DMS53 (cell line): ENCODE data around the gene HMGN4.
"Not testable (repeated sequence)": the region's sequence is repeated elsewhere in the genome, so short reads cannot be mapped to it uniquely, and the experiment has no call there.

Experiments used
- DNase-seq: peaks from one replicate; lab custom pipeline; 2025; lab: John Stamatoyannopoulos, UW

HMGN4 gene

DNA sequence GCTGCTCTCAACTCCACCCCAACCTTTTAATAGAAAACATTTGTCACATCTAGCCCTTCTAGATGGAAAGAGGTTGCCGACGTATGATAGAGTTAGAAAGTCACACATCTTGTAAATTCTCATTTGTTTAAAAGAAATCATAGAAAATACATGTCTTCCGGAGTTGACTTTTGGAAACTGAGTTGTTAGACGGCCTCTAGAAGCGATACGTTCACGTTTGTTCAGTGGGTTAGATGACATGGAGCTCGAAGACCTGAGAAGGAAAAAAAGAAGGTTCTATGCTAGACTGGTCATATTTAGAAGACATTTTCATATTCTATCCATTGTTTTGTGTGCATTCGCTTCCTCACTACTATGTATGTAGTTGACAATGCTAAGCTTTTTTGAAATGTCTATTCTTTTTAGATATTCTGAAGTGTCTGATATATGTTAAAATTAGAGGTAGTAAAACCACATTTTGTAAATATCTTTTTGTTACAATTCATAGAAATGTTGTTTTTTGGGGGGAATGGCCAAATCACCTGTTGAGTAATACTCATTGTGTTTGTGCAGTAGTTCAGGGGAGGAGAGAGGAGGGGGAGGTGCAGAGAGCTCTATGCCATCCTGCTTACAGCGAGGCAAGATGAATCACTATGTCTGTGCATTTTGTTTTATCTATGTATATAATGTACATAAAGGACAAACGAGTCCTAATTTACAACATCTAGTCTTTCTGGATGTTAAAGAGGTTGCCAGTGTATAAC is 15.5 kb upstream of the HMGN4 start:
- peak; percentile 55 for DNase-seq

DNA sequence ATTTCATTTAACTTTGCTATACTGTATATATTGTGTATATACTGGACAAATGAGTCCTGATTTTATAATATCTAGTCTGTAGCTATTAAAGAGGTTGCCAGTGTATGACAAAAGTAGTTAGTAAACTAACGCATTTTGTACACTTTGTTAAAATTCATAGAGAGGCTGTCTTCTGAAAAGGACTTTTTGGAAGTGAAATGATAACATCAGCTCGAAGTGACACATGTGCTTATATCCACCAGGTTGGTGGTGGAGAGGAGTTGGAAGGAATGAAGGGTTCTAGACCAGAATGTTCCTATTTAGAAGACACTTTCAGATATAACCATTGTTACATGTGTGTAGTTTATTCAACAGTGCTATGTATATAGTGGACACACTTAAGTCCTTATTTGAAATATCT is 13.9 kb upstream of the HMGN4 start:
- DNase-seq, result not testable (repeated sequence)

DNA sequence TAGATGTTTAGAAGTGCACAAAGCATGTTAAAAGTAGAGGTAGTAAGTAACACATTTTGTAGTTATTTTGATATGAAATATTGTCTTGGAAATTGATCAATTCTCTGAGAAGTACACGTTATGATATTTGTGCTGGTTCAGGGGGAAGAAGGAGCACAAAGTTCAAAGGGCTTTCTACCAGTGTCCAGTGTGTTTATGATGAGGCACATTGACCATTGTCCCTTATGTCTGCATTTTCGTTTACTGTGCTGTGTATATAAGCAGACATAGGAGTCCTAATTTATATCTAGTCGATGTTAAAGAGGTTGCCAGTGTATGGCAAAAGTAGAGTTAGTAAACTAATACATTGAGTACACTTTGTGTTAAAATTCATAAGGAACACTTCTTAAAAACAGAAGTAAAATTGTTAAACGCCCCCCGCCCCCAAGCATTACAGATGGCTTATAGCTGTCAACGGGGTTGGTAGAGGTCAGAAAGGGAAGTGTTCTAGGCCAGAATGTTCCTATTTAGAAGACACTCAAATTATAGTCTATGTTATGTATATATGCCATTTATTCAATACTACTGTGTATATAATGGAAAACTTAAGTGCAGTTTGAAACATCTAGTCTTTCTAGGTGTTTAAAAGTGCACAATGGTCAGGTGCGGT is 13.3 kb upstream of the HMGN4 start:
- DNase-seq, result no peak

DNA sequence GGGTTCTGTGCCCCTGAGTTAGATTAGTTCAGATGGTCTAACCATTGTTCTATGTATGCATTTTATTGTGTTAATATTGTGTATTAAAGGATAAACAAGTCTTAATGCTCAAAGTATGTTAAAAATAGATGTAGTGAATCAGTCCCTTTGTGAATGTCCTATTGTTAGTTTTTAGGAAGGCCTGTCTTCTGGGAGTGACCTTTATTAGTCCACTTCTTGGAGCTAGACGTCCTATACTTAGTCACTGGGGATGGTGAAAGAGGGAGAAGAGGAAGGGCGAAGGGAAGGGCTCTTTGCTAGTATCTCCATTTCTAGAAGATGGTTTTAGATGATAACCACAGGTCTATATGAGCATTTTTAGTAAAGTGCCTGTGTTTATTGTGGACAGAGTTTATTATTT is 12.3 kb upstream of the HMGN4 start:
- no peak for DNase-seq

DNA sequence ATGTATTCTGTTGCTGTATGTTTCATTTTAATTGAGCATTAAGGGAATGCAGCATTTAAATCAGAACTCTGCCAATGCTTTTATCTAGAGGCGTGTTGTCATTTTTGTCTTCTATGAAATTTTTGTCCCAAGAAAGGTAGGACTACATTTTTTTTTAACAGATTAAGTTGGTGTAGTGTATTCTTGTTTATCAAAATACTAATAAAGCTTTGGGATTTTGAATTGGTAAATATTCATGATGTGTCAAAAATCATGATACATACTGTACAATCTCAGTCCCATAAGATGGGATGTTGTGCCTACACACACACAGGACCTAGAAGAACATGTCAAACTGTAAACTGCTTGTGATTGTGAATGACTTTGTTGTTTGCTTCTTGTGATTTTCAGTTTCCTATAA is 11.2 kb upstream of the HMGN4 start:
- no peak for DNase-seq

DNA sequence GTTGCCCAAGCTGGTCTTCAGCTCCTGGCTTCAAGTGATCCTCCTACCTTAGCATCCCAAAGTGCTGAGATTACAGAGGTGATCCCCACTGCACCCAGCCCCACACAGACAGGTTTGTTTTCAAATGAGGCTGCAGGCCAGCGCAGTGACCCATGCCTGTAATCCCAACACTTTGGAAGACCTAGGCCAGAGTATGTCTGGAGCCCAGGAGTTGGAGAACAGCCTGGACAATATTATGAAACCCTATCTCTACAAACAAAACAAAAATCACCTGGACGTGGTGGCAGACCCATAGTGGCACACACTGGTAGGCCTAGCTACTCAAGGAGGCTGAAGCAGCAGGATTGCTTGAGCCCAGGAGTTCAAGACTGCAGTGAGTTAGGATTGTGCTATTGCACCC is 8.0 kb upstream of the HMGN4 start:
- no peak for DNase-seq

DNA sequence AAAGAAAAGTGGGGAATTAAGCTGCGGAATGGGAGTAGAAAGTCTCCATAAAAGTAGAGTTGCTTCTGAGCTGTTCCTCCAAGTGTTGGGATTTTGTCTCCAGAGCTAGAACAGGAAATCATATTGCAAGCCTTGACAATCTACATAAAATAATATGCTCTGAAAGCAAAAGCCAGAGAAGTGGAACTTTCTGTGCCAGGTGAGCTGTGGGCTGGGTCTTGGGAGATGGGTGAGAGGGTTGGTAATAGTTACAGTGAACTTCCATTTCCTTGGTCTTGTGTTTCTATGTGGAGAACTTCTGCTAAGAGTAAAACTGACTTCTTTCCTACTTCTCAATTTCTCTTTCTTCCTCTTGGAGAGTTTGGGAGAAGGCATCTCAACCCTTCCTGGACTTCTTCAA is 6.3 kb upstream of the HMGN4 start:
- peak; percentile 33 for DNase-seq

DNA sequence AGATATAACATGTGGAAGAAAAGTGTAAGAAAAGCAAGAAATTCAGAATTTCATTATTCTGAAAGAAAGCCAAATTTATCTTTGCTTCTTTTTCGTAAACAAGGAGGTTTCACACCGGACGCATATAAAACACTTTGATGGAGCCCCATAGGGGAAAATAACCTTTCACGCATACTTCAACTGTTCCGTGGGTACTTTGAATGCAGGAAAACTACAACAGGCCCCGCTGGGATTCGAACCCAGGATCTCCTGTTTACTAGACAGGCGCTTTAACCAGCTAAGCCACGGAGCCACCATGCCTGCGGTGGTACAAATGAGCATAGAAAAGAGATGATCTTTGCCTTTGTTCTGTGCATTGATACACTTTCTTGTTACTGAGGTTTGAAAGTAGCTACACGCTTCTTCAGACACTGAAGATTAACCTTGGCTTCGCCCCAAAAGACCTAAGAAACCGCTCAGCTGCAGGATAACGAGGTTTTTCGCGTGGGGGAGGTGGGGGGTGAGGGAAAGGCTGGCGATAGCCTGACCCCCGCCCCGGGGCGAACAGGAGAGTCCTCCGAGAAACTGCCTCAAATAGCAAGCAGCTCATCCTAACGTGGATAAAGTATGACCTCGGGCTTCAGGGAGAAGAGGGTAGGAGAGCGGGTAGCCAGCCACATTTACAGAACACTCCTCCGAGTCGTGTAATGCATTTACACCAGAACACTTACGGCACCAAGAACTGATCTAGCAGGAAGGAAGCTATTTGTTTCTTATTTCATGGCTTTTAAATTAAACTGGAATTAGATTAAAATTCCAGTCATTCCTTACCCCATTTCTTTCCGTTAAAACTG is 5.3 kb upstream of the HMGN4 start:
- DNase-seq, result peak; percentile 91

DNA sequence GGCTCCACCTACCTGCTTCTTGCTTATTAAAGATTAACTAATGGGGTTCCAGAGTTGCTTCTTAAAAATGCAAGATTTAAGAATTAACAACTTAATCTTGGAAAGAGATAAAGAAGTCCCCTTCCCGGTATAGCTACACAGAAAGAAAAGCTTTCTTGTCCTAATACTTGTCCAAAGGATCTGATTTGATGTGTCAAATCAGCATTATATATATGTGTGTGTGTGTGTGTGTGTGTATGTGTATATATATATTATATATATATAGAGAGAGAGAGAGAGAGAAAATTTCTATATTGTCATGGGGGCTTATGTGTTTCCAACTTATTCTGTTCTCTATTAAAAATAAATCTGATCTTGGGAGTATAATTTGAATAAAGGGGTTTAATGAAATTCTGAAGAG is 4.6 kb upstream of the HMGN4 start:
- no peak for DNase-seq

DNA sequence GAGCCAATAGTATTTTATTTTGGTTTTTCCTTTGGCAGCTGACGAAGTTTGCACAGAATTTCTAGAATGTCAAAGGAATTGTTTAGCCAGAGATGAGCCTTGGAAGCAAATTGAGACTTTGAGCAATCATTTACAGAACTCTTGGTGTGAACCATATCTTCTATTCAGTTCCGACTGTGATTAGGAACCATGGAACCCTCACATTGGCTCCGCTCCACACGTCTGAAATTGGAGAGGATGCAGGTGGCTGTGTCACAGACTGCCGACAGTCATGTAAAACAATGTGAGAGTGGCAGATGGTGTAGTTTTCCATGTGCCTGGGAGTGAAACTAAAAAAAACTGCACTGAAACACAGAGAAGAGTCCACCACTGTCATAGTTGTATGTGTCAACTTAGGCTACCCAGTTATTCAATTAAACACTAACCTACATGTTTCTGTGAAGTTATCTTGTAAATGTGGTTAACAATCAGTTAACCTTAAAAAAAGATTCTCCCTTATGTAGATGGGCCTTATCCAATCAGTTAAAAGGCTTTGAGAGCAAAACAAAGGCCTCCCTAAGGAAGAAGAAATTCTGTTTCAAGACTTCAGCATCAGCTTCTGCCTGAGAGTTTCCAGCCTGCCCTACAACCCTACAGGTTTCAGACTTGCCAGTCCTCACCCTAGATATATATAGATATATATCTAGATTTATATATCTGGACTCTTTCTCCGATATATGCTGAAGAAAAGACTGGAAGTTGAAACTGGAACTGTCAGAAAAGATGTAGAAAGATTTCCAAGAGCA is 3.3 kb upstream of the HMGN4 start:
- peak; percentile 86 for DNase-seq

DNA sequence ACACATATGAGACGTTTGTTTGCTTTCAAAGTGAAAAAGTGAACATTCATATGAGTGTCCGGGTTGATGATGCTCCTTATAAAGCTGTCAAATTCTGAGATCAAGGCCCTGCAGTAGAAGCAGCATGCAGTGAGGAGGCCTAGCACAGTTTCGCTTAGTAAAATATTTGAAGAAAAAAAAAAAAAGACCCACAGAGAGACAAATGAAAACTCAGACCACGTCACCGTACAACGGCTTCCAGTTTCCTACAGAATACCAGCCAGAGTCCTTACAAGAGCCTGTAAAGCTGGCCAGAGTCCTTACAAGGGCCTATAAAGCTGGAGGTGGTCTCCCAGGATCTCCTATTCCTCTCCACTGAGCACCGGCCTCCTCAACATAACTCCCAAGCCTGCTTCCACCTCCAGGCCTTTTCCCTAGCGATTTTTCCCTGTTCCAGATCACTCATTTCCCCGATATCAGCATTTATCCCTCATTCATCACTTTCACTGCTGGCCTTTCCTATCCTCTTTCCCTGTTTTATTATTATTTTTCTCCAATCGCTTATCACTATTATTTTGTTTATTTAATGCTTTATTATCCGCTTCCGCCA is 1.5 kb upstream of the HMGN4 start:
- DNase-seq, result peak; percentile 67

DNA sequence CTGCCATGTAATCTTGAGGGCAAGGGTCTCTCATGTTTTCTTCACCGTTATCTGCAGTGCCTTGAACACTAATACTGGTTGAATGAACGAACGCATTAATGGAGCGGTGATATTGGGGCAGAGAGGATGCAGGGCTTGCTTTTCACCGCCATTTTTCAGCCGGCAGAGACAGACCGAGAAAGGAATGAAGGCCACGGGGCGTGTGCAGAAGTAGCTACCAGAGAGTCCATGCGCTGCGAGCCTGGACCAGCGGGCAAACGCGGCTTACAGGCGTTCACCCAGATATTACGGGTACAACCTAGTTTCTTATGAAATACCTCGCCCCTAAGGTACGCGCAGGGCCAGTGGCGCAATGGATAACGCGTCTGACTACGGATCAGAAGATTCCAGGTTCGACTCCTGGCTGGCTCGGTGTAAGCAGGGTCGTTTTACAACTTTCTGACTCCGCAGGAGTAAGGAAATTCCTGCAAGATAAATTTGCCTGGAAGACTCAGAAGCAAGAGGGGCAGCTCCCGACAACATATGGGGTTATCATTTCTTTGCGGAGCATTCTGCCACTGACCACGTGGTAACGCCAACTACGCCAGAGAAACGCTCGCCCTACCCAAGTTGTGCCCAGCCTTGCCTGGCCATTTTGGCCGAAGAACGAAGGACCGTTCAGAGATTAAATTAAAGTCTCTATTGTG is 863 bp upstream of the HMGN4 start:
- DNase-seq, result peak; percentile 97

DNA sequence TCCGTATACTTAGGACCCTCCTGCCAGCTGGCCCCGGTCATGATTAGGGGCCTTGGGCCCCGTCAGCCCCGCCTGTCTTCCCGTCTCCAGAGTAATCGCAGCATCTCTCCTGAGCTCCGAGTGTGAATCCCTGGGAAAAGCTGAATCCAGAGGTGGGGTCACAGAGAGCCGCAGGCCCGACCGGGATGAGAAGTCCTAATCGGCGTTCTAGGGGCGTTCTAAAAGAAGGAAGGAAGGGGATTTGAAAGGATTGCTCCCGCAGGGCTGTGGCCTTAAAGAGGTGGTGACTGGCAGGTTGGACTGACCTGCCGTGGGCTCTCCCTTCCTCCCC is 371 bp downstream of the HMGN4 start:
- DNase-seq, result peak; percentile 66

DNA sequence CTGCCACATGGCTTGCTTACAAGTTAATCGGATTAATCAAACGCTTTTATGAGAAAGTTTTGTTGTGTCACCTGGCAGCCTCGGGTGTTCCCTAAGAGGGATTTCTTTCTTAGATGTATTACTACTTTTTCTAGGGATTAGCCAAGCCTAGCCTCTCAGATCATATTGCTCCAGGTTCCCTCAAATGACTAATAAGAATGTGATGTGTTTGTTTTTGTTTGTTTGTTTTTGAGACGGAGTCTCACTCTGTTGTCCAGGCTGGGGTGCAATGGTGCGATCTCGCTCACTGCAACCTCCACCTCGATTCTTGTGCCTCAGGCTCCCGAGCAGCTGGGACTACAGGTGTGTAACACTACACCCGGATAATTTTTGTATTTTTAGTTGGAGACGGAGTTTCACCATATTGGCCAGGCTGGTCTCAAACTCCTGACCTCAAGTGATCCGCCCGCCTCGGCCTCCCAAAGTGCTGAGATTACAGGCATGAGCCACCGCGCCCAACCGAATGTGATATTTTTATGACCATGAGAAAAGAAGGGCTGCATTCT is 977 bp downstream of the HMGN4 start:
- DNase-seq, result no peak

DNA sequence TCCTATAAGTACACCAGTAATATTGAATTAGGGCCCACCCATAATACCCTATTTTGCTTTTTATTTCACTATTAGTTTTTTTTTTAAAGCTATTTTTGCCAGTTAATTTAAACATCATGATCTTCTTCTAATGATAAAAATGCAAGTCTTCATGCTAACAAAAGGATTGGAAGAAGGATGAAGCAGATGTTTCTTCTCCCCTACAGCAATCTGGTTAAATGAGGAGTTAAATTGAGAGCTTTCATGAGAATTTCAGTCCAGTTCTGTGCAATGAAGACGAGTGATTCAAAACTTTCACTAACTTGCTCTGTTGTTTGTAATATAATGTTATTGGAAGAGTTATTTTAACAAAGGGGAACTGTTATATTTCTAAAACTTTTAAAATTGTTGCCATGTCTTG is 3.4 kb downstream of the HMGN4 start:
- no peak for DNase-seq

DNA sequence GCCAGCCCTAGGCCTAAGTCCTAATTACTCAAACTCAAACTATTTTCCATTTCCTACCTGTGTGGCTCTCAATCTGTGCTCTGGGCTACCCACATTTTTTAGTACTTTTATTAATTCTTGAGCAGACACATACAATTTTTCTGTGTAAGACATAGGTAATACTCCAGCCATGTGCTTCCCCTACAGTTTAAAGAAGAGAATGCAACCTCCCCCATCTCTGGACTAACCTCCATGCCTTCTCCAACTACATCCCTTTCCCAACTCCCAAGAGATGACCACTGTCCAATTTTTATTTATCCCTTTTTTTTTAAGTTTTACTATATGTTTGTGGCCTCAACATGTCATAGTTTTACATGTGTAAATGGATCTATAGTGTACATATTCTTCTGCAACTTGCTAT is 5.8 kb downstream of the HMGN4 start:
- peak; percentile 50 for DNase-seq

DNA sequence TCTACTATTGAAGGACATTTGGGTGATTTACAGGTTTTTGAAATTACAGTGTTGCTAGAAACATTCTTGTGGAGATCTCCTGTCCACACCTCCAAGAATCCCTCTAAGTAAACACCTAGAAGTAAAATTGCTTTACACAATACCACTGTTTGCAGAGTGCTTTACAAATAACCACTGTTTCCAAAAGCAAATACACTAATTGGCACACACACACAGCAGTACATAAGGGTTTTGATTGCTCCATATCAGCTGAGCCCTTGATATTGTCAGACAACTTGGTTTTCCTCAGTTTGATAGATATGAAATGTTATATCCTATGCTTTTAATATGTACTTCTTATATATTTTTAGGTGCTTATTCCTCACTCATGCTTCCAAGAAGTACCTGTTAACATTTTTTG is 6.3 kb downstream of the HMGN4 start:
- no peak for DNase-seq

DNA sequence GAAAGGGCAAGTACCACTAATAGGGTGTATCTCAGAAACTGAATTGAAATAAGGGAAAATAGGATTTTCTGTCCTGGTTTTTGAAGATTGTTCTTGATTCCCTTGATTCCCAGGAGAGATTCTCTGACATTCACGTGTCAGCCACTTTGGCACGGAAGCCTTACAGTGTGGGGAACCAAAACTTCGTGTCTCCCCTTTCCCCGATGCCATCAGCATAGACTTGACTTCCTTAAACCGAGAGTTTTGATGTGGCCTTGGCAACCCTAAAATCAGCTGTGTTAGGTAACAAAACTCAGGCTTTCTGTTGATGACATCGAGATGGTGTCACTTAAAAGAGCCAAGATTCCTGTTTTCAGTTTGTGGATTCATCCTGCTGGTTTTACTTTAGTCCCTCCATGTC is 7.5 kb downstream of the HMGN4 start:
- no peak for DNase-seq

DNA sequence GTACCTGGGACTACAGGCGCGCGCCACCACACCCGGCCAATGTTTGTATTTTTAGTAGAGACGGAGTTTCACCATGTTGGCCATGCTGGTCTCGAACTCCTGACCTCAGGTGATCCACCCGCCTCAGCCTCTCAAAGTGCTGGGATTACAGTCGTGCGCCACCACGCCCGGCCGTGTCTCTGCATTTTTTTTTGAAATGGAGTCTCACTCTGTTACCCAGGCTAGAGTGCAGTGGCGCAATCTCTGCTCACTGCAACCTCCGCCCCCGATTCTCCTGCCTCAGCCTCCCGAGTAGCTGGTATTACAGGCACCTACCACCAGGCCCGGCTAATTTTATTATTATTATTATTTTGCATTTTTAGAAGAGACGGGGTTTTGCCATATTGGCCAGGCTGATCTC is 9.2 kb downstream of the HMGN4 start:
- DNase-seq, result not testable (repeated sequence)

DNA sequence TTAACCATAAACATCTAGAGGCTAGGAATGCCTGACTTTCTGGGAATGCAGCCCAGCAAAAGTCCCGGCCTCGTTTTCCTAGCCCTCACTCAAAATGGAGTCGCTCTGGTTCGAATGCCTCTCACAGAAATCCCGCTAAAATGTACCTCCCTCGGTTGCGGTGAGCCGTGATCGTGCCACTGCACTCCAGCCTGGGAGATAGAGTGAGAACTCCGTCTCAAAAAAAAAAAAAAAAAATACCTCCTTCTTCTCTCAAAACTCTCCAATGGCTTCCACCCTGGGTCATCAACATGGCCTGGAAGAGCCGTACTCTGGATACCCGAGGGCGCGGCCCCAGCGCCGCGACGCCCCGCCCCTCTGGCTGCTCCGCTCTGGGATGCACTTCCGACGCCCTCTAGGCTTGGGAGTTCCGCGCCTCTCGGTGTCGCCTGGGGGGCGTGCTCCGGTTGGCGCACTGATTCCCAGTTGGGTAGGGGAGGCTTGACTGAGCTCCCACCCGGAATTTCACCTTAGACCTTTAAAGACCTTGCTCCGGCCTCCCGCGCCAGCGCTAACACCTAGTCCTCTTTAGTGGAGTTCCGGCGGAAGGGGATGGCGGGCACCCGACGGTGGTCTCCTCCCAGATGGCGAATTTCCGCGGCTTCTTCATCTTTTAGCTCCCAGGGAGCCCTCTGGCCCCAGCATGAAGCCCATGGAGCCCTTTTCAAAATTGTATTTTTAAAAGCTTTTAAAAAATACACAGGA is 12.3 kb downstream of the HMGN4 start:
- peak; percentile 92 for DNase-seq
